ENCODE results near the gene ABCD3.

The ABCD3 gene

GRCh38 chr1:94481473-94481933 is 63.3 kb downstream of the ABCD3 start:
- Histone ChIP-seq H3K4me3 (ENCODE audit: low read length) (no peak overlapping the region), H3K4me2 (ENCODE audit: low read depth, low read length) (no peak overlapping the region)

GRCh38 chr1:94486990-94487389 is 68.8 kb downstream of the ABCD3 start:
- Histone ChIP-seq H3K27ac (ENCODE audit: low read length) (no peak overlapping the region), H3K9me3 (replicated peaks; ENCODE audit: insufficient read depth, low read length) (no peaks in the 10 kb centered on the region), H3K4me1 (ENCODE audit: low read length) (no peaks in the 10 kb centered on the region), H3K27me3 (replicated peaks; ENCODE audit: insufficient read depth, low read length) (no peaks in the 10 kb centered on the region), H3K36me3 (replicated peaks; ENCODE audit: insufficient read depth, low read length) (no peaks in the 10 kb centered on the region), H3K9ac (ENCODE audit: low read length) (no peak overlapping the region), H3K4me3 (ENCODE audit: low read length) (no peak overlapping the region), H4K20me1 (ENCODE audit: insufficient read depth, low read length) (no peaks in the 10 kb centered on the region), H2AFZ (ENCODE audit: low read length) (no peak overlapping the region), H3K4me2 (ENCODE audit: low read depth, low read length) (no peak overlapping the region), H3K9me2 (replicated peaks; ENCODE audit: insufficient read depth, low read length) (no peaks in the 10 kb centered on the region), H3K79me2 (ENCODE audit: low read length) (no peaks in the 10 kb centered on the region), H3F3A (ENCODE audit: insufficient read depth, low read length) (no peaks in the 10 kb centered on the region)
- TF ChIP-seq CTCF (IDR thresholded peaks at IDR 0.05; ENCODE audit: low read length) (no peak), EZH2 (optimal IDR thresholded peaks at IDR 0.05; ENCODE audit: low read depth, low read length) (no peak), EZH2phosphoT487 (IDR thresholded peaks at IDR 0.05; ENCODE audit: low read length) (no peak)
- no peak for DNase-seq

More at GRCh38 chr1:94481473-94481933, 63.3 kb downstream of the ABCD3 start:
- DNase-seq: peak; percentile 34
- H3K27me3 ChIP-seq (replicated peaks; ENCODE audit: insufficient read depth, low read length): no peaks in the 10 kb centered on the region
- no peak overlapping the region for H3K27ac ChIP-seq (ENCODE audit: low read length)
- no peaks in the 10 kb centered on the region for H3K4me1 ChIP-seq (ENCODE audit: low read length)
- TF ChIP-seq CTCF (IDR thresholded peaks at IDR 0.05; ENCODE audit: low read length) (peak; percentile 60), EZH2 (optimal IDR thresholded peaks at IDR 0.05; ENCODE audit: low read depth, low read length) (no peak)
- H3K9me2 ChIP-seq (replicated peaks; ENCODE audit: insufficient read depth, low read length): no peaks in the 10 kb centered on the region
- H3K79me2 ChIP-seq (ENCODE audit: low read length): no peaks in the 10 kb centered on the region
- no peaks in the 10 kb centered on the region for H3K36me3 ChIP-seq (replicated peaks; ENCODE audit: insufficient read depth, low read length)
- H4K20me1 ChIP-seq (ENCODE audit: insufficient read depth, low read length): no peaks in the 10 kb centered on the region
- no peak overlapping the region for H3K9ac ChIP-seq (ENCODE audit: low read length)
- no peaks in the 10 kb centered on the region for H3F3A ChIP-seq (ENCODE audit: insufficient read depth, low read length)
- no peak overlapping the region for H2AFZ ChIP-seq (ENCODE audit: low read length)
- no peaks in the 10 kb centered on the region for H3K9me3 ChIP-seq (replicated peaks; ENCODE audit: insufficient read depth, low read length)

GRCh38 chr1:94490556-94490955 is 72.4 kb downstream of the ABCD3 start:
- no peak overlapping the region for H2AFZ ChIP-seq (ENCODE audit: low read length)
- no peak overlapping the region for H3K4me3 ChIP-seq (ENCODE audit: low read length)

More at GRCh38 chr1:94490556-94490955, 72.4 kb downstream of the ABCD3 start:
- Histone ChIP-seq H3K27me3 (replicated peaks; ENCODE audit: insufficient read depth, low read length) (no peaks in the 10 kb centered on the region), H3K27ac (ENCODE audit: low read length) (no peak overlapping the region), H3K4me1 (ENCODE audit: low read length) (no peaks in the 10 kb centered on the region), H3K4me2 (ENCODE audit: low read depth, low read length) (no peak overlapping the region), H3K79me2 (ENCODE audit: low read length) (no peaks in the 10 kb centered on the region), H3F3A (ENCODE audit: insufficient read depth, low read length) (no peaks in the 10 kb centered on the region), H3K9me3 (replicated peaks; ENCODE audit: insufficient read depth, low read length) (no peaks in the 10 kb centered on the region), H4K20me1 (ENCODE audit: insufficient read depth, low read length) (no peaks in the 10 kb centered on the region), H3K9me2 (replicated peaks; ENCODE audit: insufficient read depth, low read length) (no peaks in the 10 kb centered on the region), H3K36me3 (replicated peaks; ENCODE audit: insufficient read depth, low read length) (no peaks in the 10 kb centered on the region), H3K9ac (ENCODE audit: low read length) (no peak overlapping the region)
- TF ChIP-seq EZH2phosphoT487 (IDR thresholded peaks at IDR 0.05; ENCODE audit: low read length) (no peak), EZH2 (optimal IDR thresholded peaks at IDR 0.05; ENCODE audit: low read depth, low read length) (no peak), CTCF (IDR thresholded peaks at IDR 0.05; ENCODE audit: low read length) (no peak)
- no peak for DNase-seq

Data from MM.1S (cell line).